LNCAP (cell line): ENCODE measurements around the gene PRTN3.

Experiments
- TF ChIP-seq, protein P1 (sequence below): fragments of 450-650 bp; IDR thresholded peaks from 2 replicates; pipeline ENCODE4 v1.5.1; 2017; ENCODE audit warnings: mild to moderate bottlenecking

Gene PRTN3

GRCh38 chr19:795691-796581, 44.9 kb upstream of the PRTN3 start:
- TF ChIP-seq, protein P1, sequence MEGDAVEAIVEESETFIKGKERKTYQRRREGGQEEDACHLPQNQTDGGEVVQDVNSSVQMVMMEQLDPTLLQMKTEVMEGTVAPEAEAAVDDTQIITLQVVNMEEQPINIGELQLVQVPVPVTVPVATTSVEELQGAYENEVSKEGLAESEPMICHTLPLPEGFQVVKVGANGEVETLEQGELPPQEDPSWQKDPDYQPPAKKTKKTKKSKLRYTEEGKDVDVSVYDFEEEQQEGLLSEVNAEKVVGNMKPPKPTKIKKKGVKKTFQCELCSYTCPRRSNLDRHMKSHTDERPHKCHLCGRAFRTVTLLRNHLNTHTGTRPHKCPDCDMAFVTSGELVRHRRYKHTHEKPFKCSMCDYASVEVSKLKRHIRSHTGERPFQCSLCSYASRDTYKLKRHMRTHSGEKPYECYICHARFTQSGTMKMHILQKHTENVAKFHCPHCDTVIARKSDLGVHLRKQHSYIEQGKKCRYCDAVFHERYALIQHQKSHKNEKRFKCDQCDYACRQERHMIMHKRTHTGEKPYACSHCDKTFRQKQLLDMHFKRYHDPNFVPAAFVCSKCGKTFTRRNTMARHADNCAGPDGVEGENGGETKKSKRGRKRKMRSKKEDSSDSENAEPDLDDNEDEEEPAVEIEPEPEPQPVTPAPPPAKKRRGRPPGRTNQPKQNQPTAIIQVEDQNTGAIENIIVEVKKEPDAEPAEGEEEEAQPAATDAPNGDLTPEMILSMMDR: no peak

- TF ChIP-seq, protein P1: no peak
Measured at GRCh38 chr19:796692-797527, 43.9 kb upstream of the PRTN3 start, which contains the start of gene PTBP1. Gene PTBP1 (plus strand): TSS chr19:797452. CDS start chr19:797498, 46 bp downstream.

DNA sequence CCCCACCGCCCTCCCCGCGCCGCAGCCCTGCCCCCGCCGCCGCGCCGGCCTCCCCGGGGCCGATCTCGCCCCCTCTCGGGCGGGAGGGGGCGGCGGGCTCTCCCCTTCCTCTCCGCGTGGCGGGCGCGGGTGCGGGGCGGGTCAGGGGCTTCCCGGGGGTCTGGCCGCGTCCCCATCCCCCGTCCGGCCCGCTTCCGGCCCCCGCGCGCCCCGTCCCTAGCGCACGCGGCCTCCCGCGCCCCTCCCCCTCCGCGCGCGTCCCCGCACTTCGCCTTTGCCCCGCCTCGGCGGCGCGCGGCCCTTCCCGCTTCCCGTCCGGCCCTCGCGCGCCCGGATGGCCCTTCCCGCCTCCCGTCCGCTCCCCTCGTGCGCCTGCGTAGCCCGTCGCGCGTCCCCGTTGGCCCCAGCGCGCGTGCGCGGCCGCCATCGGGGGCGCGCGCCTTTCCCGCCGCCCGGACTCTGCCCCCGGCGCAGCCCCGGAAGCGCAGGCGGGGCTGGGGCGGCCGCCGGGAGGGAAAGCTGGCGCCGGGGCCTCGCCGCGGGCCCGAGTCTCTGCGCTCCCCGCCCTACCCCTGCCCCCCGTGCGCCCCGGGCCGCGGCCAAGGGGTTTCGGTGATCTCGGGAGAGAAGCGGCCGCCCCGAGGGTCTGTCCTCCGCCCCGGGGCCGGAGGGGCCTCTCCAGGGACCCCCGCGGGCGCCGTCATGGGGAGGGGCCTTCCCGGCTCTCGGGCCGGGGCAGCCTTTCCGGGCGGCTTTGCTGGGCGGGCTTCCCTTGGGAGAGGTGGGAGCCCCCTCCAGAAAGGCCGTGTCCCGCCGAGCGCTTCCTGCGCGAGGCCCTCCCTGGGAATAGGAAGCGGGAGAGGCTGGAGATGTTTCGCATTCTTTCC, 43.0 kb upstream of the PRTN3 start:
- TF ChIP-seq, protein P1: no peak

- TF ChIP-seq, protein P1: no peak
Measured at GRCh38 chr19:798415-799075, 42.3 kb upstream of the PRTN3 start.

GRCh38 chr19:799076-799881, 41.5 kb upstream of the PRTN3 start:
- TF ChIP-seq, protein P1: peak; percentile 45

- TF ChIP-seq, protein P1: no peak
Measured at GRCh38 chr19:800360-801029, 40.3 kb upstream of the PRTN3 start.
